Bronchial smooth muscle cell (primary cell): Measurements from ENCODE around the gene SIM1. TPM values are rescaled to one million over a fixed set of nuclear protein-coding genes. Genes with fewer than 3 reads are reported as not detected.

Experiments used
- total RNA-seq: library from RNA; depleted of rRNA; stranded (reverse); fragments of >200 nt; gene quantifications from 2 replicates; pipeline ENCODE4 v1.2.1, GENCODE V29; 2014

SIM1 gene, protein sequence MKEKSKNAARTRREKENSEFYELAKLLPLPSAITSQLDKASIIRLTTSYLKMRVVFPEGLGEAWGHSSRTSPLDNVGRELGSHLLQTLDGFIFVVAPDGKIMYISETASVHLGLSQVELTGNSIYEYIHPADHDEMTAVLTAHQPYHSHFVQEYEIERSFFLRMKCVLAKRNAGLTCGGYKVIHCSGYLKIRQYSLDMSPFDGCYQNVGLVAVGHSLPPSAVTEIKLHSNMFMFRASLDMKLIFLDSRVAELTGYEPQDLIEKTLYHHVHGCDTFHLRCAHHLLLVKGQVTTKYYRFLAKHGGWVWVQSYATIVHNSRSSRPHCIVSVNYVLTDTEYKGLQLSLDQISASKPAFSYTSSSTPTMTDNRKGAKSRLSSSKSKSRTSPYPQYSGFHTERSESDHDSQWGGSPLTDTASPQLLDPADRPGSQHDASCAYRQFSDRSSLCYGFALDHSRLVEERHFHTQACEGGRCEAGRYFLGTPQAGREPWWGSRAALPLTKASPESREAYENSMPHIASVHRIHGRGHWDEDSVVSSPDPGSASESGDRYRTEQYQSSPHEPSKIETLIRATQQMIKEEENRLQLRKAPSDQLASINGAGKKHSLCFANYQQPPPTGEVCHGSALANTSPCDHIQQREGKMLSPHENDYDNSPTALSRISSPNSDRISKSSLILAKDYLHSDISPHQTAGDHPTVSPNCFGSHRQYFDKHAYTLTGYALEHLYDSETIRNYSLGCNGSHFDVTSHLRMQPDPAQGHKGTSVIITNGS
- total RNA-seq: not detected in 2 replicates

GRCh38 chr6:100464903-100465700 is at the start of gene SIM1:
TSS of gene SIM1 (minus strand) at chr6:100464921. CDS start at chr6:100463468, 1,453 bp downstream.

